H1 (cell line): ENCODE measurements around the gene LTA4H. TPM values are rescaled to one million over a fixed set of nuclear protein-coding genes. Genes with fewer than 3 reads are reported as not detected.

Experiments used
- CTCF ChIA-PET: fragments of 300-600 bp; sonication (Branson Sonifier 250); formaldehyde crosslinking; loops from one replicate; lab custom pipeline; 2021; ENCODE audit not compliant: partially characterized antibody; lab: Charles Lee
- POLR2A ChIA-PET: fragments of 300-600 bp; sonication (Branson Sonifier 250); formaldehyde crosslinking; loops from one replicate; lab custom pipeline; 2021; ENCODE audit warnings: inconsistent platforms; ENCODE audit not compliant: partially characterized antibody; lab: Charles Lee
- DNase-seq, 2 experiments: peaks; one replicate each; pipeline versions ENCODE4 v3.0.0 to v3.0.0-alpha.2; 2010 to 2022; ENCODE audit warnings: low spot score in 2 of 2, low read depth in 1 of 2, mixed read lengths in 1 of 2
- FAIRE-seq: peaks from 2 replicates; lab custom pipeline; 2011; peaks lifted over from hg19 to GRCh38; lab: Jason Lieb, UNC
- H2AFZ ChIP-seq: 2 replicates; pipeline ENCODE4 v1.8.1; 2012; ENCODE audit warnings: low read length, inconsistent platforms
- H2AK5ac ChIP-seq: 2 replicates; pipeline ENCODE4 v1.6.1; 2013; ENCODE audit warnings: low read depth, low read length
- H2BK120ac ChIP-seq: replicated peaks from 2 replicates; pipeline ENCODE3; 2013; ENCODE audit warnings: low read depth, low read length, inconsistent platforms
- H2BK12ac ChIP-seq: 2 replicates; pipeline ENCODE4 v1.6.1; 2013; ENCODE audit warnings: low read depth, low read length
- H2BK15ac ChIP-seq: 2 replicates; pipeline ENCODE4 v1.6.1; 2013; ENCODE audit warnings: low read length
- H2BK20ac ChIP-seq: 2 replicates; pipeline ENCODE4 v1.6.1; 2013; ENCODE audit warnings: low read length
- H2BK5ac ChIP-seq: 2 replicates; pipeline ENCODE4 v1.6.1; 2013; ENCODE audit warnings: low read depth, low read length
- H3K14ac ChIP-seq: 2 replicates; pipeline ENCODE4 v1.6.1; 2013; ENCODE audit warnings: inconsistent platforms; ENCODE audit not compliant: insufficient read length
- H3K18ac ChIP-seq: 2 replicates; pipeline ENCODE4 v1.6.1; 2013; ENCODE audit warnings: low read length; ENCODE audit errors: extremely low read depth
- H3K23ac ChIP-seq: 2 replicates; pipeline ENCODE4 v1.6.1; 2013; ENCODE audit warnings: inconsistent platforms; ENCODE audit not compliant: insufficient read length
- H3K23me2 ChIP-seq: 2 replicates; pipeline ENCODE4 v1.6.1; 2013; ENCODE audit warnings: low read depth, low read length
- H3K27ac ChIP-seq: 2 replicates; pipeline ENCODE4 v1.6.1; 2011; ENCODE audit warnings: low read depth, low read length, inconsistent platforms
- H3K27me3 ChIP-seq, 4 experiments: replicated peaks in 1 of 4; 1 replicate in 1 of 4; 2 replicates in 3 of 4; pipeline versions ENCODE4 v1.6.1 to v1.8.1; 2011 to 2013; ENCODE audit warnings: low read length in 3 of 4, mild to moderate bottlenecking in 3 of 4, inconsistent platforms in 2 of 4, mixed read lengths in 2 of 4, moderate library complexity in 1 of 4; ENCODE audit not compliant: control insufficient read depth in 3 of 4, insufficient read depth in 3 of 4; ENCODE audit errors: extremely low read depth in 1 of 4
- H3K36me3 ChIP-seq, 4 experiments: 2 replicates each; pipeline versions ENCODE4 v1.6.1 to v1.8.1; 2011 to 2013; ENCODE audit warnings: mild to moderate bottlenecking in 4 of 4, low read length in 3 of 4, moderate library complexity in 2 of 4, control low read depth in 1 of 4, inconsistent platforms in 1 of 4; ENCODE audit not compliant: insufficient read depth in 4 of 4, control insufficient read depth in 2 of 4
- H3K4ac ChIP-seq: replicated peaks from 2 replicates; pipeline ENCODE3; 2013; ENCODE audit warnings: low read length, low read depth, mixed read lengths, inconsistent platforms; ENCODE audit not compliant: insufficient read length
- H3K4me1 ChIP-seq, 4 experiments: replicated peaks in 1 of 4; 1 replicate in 1 of 4; 2 replicates in 3 of 4; pipeline versions ENCODE4 v1.6.1 to v1.8.1; 2011 to 2013; ENCODE audit warnings: low read length in 3 of 4, inconsistent platforms in 2 of 4, mixed read lengths in 1 of 4; ENCODE audit not compliant: insufficient read depth in 4 of 4, control insufficient read depth in 3 of 4
- H3K4me2 ChIP-seq, 2 experiments: 2 replicates each; pipeline versions ENCODE4 v1.6.1 to v1.8.1; 2011 to 2013; ENCODE audit warnings: low read depth in 2 of 2, low read length in 2 of 2, control low read depth in 1 of 2, inconsistent platforms in 1 of 2, mild to moderate bottlenecking in 1 of 2; ENCODE audit not compliant: insufficient read depth in 1 of 2
- H3K4me3 ChIP-seq, 4 experiments: fragments of 200-600, 300-600 bp in 1 of 4; sonication (generic), shearing (Covaris generic), sonication (Bioruptor Twin) in 1 of 4; 2 replicates each; pipeline versions ENCODE4 v1.5.1 to v1.8.1; 2011 to 2016; ENCODE audit warnings: low read length in 4 of 4, low read depth in 3 of 4, control low read depth in 2 of 4, inconsistent platforms in 2 of 4, mild to moderate bottlenecking in 2 of 4, mixed read lengths in 1 of 4, moderate library complexity in 1 of 4; ENCODE audit not compliant: insufficient read depth in 2 of 4; ENCODE audit errors: extremely low read depth in 1 of 4
- H3K56ac ChIP-seq: replicated peaks from 2 replicates; pipeline ENCODE3; 2013; ENCODE audit warnings: low read depth, mild to moderate bottlenecking, mixed read lengths, low read length, inconsistent platforms; ENCODE audit not compliant: insufficient read length
- H3K79me1 ChIP-seq: 2 replicates; pipeline ENCODE4 v1.6.1; 2013; ENCODE audit warnings: low read depth, low read length, control low read depth
- H3K79me2 ChIP-seq, 2 experiments: 2 replicates each; pipeline versions ENCODE4 v1.6.1 to v1.8.1; 2012 to 2013; ENCODE audit warnings: low read length in 2 of 2, mild to moderate bottlenecking in 2 of 2, inconsistent platforms in 1 of 2; ENCODE audit not compliant: insufficient read depth in 2 of 2, control insufficient read depth in 1 of 2
- H3K9ac ChIP-seq, 4 experiments: replicated peaks in 1 of 4; 1 replicate in 1 of 4; 2 replicates in 3 of 4; pipeline versions ENCODE4 v1.6.1 to v1.8.1; 2011 to 2013; ENCODE audit warnings: low read depth in 3 of 4, low read length in 3 of 4, control low read depth in 2 of 4, mild to moderate bottlenecking in 2 of 4, moderate library complexity in 2 of 4, inconsistent platforms in 1 of 4; ENCODE audit errors: extremely low read depth in 1 of 4
- H3K9me3 ChIP-seq, 2 experiments: 2 replicates each; pipeline versions ENCODE4 v1.6.1 to v1.8.1; 2012 to 2013; ENCODE audit warnings: mild to moderate bottlenecking in 2 of 2, moderate library complexity in 2 of 2, control low read depth in 1 of 2, inconsistent platforms in 1 of 2, low read depth in 1 of 2, low read length in 1 of 2, mixed read lengths in 1 of 2; ENCODE audit not compliant: insufficient read depth in 2 of 2
- H4K20me1 ChIP-seq, 2 experiments: replicated peaks in 1 of 2; 2 replicates each; pipeline versions ENCODE3 to v1.8.1; 2011 to 2013; ENCODE audit warnings: inconsistent platforms in 2 of 2, low read length in 2 of 2, mild to moderate bottlenecking in 1 of 2; ENCODE audit not compliant: insufficient read depth in 2 of 2, control insufficient read depth in 1 of 2
- H4K5ac ChIP-seq: 2 replicates; pipeline ENCODE4 v1.6.1; 2013; ENCODE audit warnings: low read length, low read depth, mixed read lengths, inconsistent platforms; ENCODE audit not compliant: insufficient read length
- H4K8ac ChIP-seq: 2 replicates; pipeline ENCODE4 v1.8.0; 2013; ENCODE audit warnings: mild to moderate bottlenecking, moderate library complexity, low read length, inconsistent platforms; ENCODE audit not compliant: insufficient read depth; ENCODE audit errors: extremely low read depth
- H4K91ac ChIP-seq: replicated peaks from 2 replicates; pipeline ENCODE3; 2013; ENCODE audit warnings: low read length, mixed read lengths, inconsistent platforms; ENCODE audit not compliant: insufficient read length
- CEBPB ChIP-seq: IDR thresholded peaks from 2 replicates; pipeline ENCODE4 v1.6.1; 2012; ENCODE audit warnings: low read depth, low read length
- CTBP2 ChIP-seq: IDR thresholded peaks from 2 replicates; pipeline ENCODE4 v1.7.0; 2011; ENCODE audit warnings: borderline replicate concordance, mild to moderate bottlenecking, moderate library complexity, mixed read lengths, low read length; ENCODE audit not compliant: insufficient read depth, insufficient read length
- FOSL1 ChIP-seq: IDR thresholded peaks from 2 replicates; pipeline ENCODE4 v1.6.1; 2011; ENCODE audit warnings: mild to moderate bottlenecking, low read depth, low read length, moderate library complexity; ENCODE audit not compliant: insufficient read depth
- GTF2F1 ChIP-seq: IDR thresholded peaks from 2 replicates; pipeline ENCODE4 v1.6.1; 2012; ENCODE audit warnings: low read depth, low read length, improper control_type of control experiment, borderline replicate concordance
- KDM1A ChIP-seq: fragments of 200-600, 300-600 bp; sonication (generic); IDR thresholded peaks from 2 replicates; pipeline ENCODE4 v1.7.1; 2016; ENCODE audit warnings: mild to moderate bottlenecking, low read length, borderline replicate concordance
- KDM5A ChIP-seq: fragments of 200-600 bp; IDR thresholded peaks from 2 replicates; pipeline ENCODE4 v1.7.1; 2012; ENCODE audit warnings: mild to moderate bottlenecking, low read length, inconsistent platforms, mixed read lengths
- RAD21 ChIP-seq, 2 experiments: IDR thresholded peaks in 1 of 2; conservative IDR thresholded peaks in 1 of 2; 2 replicates each; pipeline ENCODE4 v1.6.1; 2011; ENCODE audit warnings: low read depth in 2 of 2, low read length in 2 of 2, improper control_type of control experiment in 1 of 2, inconsistent platforms in 1 of 2, mild to moderate bottlenecking in 1 of 2, moderate library complexity in 1 of 2
- SIRT6 ChIP-seq: IDR thresholded peaks from one replicate; pipeline ENCODE4 v1.7.1; 2012; ENCODE audit warnings: low read length, inconsistent platforms
- WGBS, 2 experiments: shearing (Covaris generic) in 1 of 2; methylation state at CpG; one replicate each; pipeline versions ENCODE4 v1.1.6 to v1.1.7; 2013 to 2015; ENCODE audit warnings: low lambda C conversion rate in 2 of 2, mixed read lengths in 2 of 2, inconsistent platforms in 1 of 2, low coverage in 1 of 2, missing lambda C conversion rate in 1 of 2; ENCODE audit not compliant: insufficient replicate concordance in 2 of 2, insufficient coverage in 1 of 2, insufficient read length in 1 of 2; ENCODE audit errors: extremely low coverage in 1 of 2, missing lambda C conversion rate in 1 of 2; 5-methylcytosine and 5-hydroxymethylcytosine counted together
- polyA plus RNA-seq, 7 experiments: library from polyadenylated mRNA; depleted of rRNA in 3 of 7; stranded (reverse) in 5 of 7; unstranded in 2 of 7; fragments of >200 nt in 5 of 7; fragments of 200-250 nt in 2 of 7; gene quantifications; 1 replicate in 5 of 7; 2 replicates in 1 of 7; 4 replicates in 1 of 7; pipeline versions ENCODE4 v1.2.1 to v1.2.3, GENCODE V29; 2011 to 2013; ENCODE audit warnings: missing spikeins in 2 of 7, mixed read lengths in 2 of 7
- total RNA-seq: library from RNA; stranded (reverse); fragmentation: NEBNext Ultra II Directional; extraction: Animal tissue kit (Norgen Biotek cat#: 25700); gene quantifications from 2 replicates; pipeline ENCODE4 v1.2.1, GENCODE V29; 2021
- TF ChIP-seq, protein P1 (sequence below): IDR thresholded peaks from 2 replicates; pipeline ENCODE4 v1.6.1; 2012; ENCODE audit warnings: inconsistent platforms

LTA4H gene
- total and polyA plus RNA-seq, 2 of the 8 experiments (the other 6 are each of a cell fraction or from before 2014, with no cell fraction given): 106 to 167 TPM

DNA sequence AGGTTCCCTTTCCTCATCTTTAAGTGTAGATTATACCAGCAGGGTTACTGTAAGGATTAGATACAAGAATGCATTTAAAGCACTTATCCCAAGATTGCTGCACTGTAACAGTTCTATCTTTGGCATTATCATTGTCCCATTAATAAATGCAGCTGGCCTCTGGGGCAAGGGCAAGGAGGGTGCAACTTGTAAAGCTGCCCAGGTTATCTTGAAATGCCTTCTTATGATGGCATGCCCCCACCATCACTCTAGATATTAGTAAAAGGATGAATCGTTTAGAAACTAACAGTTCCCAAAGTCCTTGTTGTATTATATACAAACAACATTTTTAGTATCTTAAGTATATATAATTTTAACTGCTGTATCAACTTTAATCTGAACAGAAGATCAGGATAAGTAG, 6.8 kb downstream of the LTA4H start:
- Histone ChIP-seq H3K36me3 (peaks cover 2 to 48% (median 27%) of the 10 kb centered on the region in 4 experiments; a peak in 6 of 8 replicates), H4K20me1 (no peaks in the 10 kb centered on the region), H2AK5ac (no peak overlapping the region), H3K4me1 (no peaks in the 10 kb centered on the region), H3K79me2 (peaks cover 0 to 37% of the 10 kb centered on the region in 2 experiments; a peak in 2 of 4 replicates), H3K23me2 (no peaks in the 10 kb centered on the region), H2BK12ac (no peak overlapping the region), H3K4me2 (no peak overlapping the region), H3K27me3 (no peaks in the 10 kb centered on the region), H2BK20ac (no peak overlapping the region), H3K79me1 (no peaks in the 10 kb centered on the region; the same call in 1 of the 2 replicates), H2BK5ac (no peak overlapping the region), H4K5ac (no peak overlapping the region), H2BK120ac (no peak overlapping the region), H3K56ac (no peak overlapping the region), H3K18ac (no peak overlapping the region), H3K23ac (no peak overlapping the region), H3K4me3 (no peak overlapping the region), H3K14ac (no peak overlapping the region), H3K27ac (no peak overlapping the region), H4K8ac (no peak overlapping the region), H3K9me3 (no peaks in the 10 kb centered on the region), H3K9ac (no peak overlapping the region), H3K4ac (no peak overlapping the region), H2BK15ac (no peak overlapping the region), H2AFZ (no peak overlapping the region), H4K91ac (no peak overlapping the region)
- CTCF ChIA-PET: no interaction called here
- no peak for DNase-seq
- FAIRE-seq: no peak
- TF ChIP-seq KDM5A: no peak
- TF ChIP-seq FOSL1: no peak
- TF ChIP-seq RAD21 (IDR thresholded peaks at IDR 0.05 in 1 of 2, conservative IDR thresholded peaks at IDR 0.05 in 1 of 2; ENCODE audit: low read depth in 2 of 2, low read length in 2 of 2): no peak
- TF ChIP-seq SIRT6: no peak
- TF ChIP-seq CTBP2: no peak
- no peak for TF ChIP-seq GTF2F1
- TF ChIP-seq CEBPB: no peak
- TF ChIP-seq KDM1A: no peak
- TF ChIP-seq, protein P1, sequence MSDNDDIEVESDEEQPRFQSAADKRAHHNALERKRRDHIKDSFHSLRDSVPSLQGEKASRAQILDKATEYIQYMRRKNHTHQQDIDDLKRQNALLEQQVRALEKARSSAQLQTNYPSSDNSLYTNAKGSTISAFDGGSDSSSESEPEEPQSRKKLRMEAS: no peak
- 96% methylated on average over 1 of the region's 1 CpG; no CpG with 5 or more reads in 1 of the 2 experiments for WGBS, 2 experiments
- POLR2A ChIA-PET: no interaction called here
